ENCODE measurements around the gene LRCH4. TPM values are rescaled to one million over a fixed set of nuclear protein-coding genes. Genes with fewer than 3 reads are reported as not detected.

LRCH4 gene
- total RNA-seq, 1 experiment from 2014 or later: 66.4 TPM

DNA sequence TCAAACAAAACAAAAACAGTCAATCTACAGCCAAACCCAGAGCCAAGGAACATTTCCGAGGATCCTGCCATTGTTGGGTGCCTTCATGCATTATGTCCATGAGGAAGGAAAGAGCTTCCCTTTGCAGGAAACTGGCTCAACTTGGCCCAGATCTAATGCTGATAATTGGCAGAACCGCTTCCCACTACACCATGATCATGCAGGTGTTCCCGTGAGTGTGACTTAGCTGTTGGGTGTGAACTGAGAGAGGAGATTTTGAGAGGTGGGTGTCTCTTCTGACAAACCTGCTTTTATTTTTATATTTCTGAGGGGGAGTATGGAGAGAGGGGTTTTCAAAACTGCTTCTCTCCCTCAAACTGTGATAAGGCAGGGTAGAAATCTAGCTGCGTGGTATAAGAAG, 26.8 kb downstream of the LRCH4 start:
- TF ChIP-seq POLR2AphosphoS5 (IDR thresholded peaks at IDR 0.05; ENCODE audit: low read depth, low read length): no peak
- TF ChIP-seq TCF7L2 (IDR thresholded peaks at IDR 0.05; ENCODE audit: low read depth, low read length): no peak
- TF ChIP-seq, protein P1, sequence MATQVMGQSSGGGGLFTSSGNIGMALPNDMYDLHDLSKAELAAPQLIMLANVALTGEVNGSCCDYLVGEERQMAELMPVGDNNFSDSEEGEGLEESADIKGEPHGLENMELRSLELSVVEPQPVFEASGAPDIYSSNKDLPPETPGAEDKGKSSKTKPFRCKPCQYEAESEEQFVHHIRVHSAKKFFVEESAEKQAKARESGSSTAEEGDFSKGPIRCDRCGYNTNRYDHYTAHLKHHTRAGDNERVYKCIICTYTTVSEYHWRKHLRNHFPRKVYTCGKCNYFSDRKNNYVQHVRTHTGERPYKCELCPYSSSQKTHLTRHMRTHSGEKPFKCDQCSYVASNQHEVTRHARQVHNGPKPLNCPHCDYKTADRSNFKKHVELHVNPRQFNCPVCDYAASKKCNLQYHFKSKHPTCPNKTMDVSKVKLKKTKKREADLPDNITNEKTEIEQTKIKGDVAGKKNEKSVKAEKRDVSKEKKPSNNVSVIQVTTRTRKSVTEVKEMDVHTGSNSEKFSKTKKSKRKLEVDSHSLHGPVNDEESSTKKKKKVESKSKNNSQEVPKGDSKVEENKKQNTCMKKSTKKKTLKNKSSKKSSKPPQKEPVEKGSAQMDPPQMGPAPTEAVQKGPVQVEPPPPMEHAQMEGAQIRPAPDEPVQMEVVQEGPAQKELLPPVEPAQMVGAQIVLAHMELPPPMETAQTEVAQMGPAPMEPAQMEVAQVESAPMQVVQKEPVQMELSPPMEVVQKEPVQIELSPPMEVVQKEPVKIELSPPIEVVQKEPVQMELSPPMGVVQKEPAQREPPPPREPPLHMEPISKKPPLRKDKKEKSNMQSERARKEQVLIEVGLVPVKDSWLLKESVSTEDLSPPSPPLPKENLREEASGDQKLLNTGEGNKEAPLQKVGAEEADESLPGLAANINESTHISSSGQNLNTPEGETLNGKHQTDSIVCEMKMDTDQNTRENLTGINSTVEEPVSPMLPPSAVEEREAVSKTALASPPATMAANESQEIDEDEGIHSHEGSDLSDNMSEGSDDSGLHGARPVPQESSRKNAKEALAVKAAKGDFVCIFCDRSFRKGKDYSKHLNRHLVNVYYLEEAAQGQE (IDR thresholded peaks at IDR 0.05; ENCODE audit: insufficient read depth in 1 of 2, low read depth in 2 of 2, low read length in 1 of 2): no peak
- no peak for TF ChIP-seq SIN3A (IDR thresholded peaks at IDR 0.05; ENCODE audit: borderline replicate concordance, insufficient read depth, low read depth, low read length)
- POLR2A ChIA-PET: no interaction called here

DNA sequence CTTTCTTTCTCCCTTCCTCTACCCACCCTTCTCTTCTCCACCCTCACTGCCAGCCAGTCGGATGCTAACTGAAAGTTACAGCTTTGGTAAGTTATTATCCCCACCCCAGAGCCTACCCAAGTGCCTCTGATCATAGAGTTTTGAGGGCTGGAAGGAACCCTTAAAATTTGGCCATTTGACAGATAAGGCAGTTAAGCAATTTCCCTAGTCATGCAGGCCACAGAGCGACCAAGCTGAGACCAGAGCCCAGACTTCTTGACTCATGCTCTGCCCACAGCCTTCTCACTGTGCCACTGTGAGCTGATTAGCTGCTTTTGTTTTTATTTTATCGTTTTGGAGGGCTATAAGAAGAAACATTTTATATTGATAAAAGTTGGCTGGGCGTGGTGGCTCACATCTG, 29.4 kb downstream of the LRCH4 start:
- in situ Hi-C loops (cut with HindIII; ENCODE audit: low pct_unique_long_range_greater_than_20kb, low sequenced_read_pairs): no loop called here
- ATAC-seq (no peak), DNase-seq (ENCODE audit: low read depth, low spot score) (no peak)
- Histone ChIP-seq H3K27me3 (ENCODE audit: control insufficient read depth, insufficient read depth, low read length) (no peaks in the 10 kb centered on the region), H3K9me3 (ENCODE audit: control insufficient read depth, insufficient read depth, low read depth, low read length) (no peaks in the 10 kb centered on the region), H3K4me1 (ENCODE audit: control insufficient read depth, insufficient read depth, low read length) (no peaks in the 10 kb centered on the region; the same call in 1 of the 2 replicates), H3K36me3 (ENCODE audit: control insufficient read depth, insufficient read depth, low read length) (no peaks in the 10 kb centered on the region), H3K4me3 (ENCODE audit: low read depth in 2 of 2, low read length in 2 of 2) (no peak overlapping the region), H3K27ac (ENCODE audit: low read length) (no peak overlapping the region)
- intact Hi-C loops (cut with micrococcal nuclease; ENCODE audit: unreplicated experiment): no loop called here
- TF ChIP-seq, protein P1 (IDR thresholded peaks at IDR 0.05; ENCODE audit: insufficient read depth in 1 of 2, low read depth in 2 of 2, low read length in 1 of 2): no peak
- TF ChIP-seq SIN3A (IDR thresholded peaks at IDR 0.05; ENCODE audit: borderline replicate concordance, insufficient read depth, low read depth, low read length) (no peak), POLR2AphosphoS5 (IDR thresholded peaks at IDR 0.05; ENCODE audit: low read depth, low read length) (no peak), TCF7L2 (IDR thresholded peaks at IDR 0.05; ENCODE audit: low read depth, low read length) (no peak)
- TF ChIP-seq, protein P2, sequence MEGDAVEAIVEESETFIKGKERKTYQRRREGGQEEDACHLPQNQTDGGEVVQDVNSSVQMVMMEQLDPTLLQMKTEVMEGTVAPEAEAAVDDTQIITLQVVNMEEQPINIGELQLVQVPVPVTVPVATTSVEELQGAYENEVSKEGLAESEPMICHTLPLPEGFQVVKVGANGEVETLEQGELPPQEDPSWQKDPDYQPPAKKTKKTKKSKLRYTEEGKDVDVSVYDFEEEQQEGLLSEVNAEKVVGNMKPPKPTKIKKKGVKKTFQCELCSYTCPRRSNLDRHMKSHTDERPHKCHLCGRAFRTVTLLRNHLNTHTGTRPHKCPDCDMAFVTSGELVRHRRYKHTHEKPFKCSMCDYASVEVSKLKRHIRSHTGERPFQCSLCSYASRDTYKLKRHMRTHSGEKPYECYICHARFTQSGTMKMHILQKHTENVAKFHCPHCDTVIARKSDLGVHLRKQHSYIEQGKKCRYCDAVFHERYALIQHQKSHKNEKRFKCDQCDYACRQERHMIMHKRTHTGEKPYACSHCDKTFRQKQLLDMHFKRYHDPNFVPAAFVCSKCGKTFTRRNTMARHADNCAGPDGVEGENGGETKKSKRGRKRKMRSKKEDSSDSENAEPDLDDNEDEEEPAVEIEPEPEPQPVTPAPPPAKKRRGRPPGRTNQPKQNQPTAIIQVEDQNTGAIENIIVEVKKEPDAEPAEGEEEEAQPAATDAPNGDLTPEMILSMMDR (IDR thresholded peaks at IDR 0.05): no peak
- ChIA-PET POLR2A (no interaction called here), CTCF (no interaction called here)
- no TSS peak for BruUV-seq (replicated peaks)

More for the DNA sequence above, 26.8 kb downstream of the LRCH4 start:
- CTCF ChIA-PET: interaction anchor here (0.6 to 2.4 kb wide), 9 partner anchors 12 to 968 kb away, joined by 3 to 13 read pairs (median 4); partner anchors contain the start of gene ZCWPW1
- Histone ChIP-seq H3K27ac (ENCODE audit: low read length) (no peak overlapping the region), H3K27me3 (ENCODE audit: control insufficient read depth, insufficient read depth, low read length) (no peaks in the 10 kb centered on the region), H3K4me3 (ENCODE audit: low read depth in 2 of 2, low read length in 2 of 2) (no peak overlapping the region), H3K4me1 (ENCODE audit: control insufficient read depth, insufficient read depth, low read length) (no peaks in the 10 kb centered on the region; the same call in 1 of the 2 replicates), H3K36me3 (ENCODE audit: control insufficient read depth, insufficient read depth, low read length) (no peaks in the 10 kb centered on the region), H3K9me3 (ENCODE audit: control insufficient read depth, insufficient read depth, low read depth, low read length) (no peaks in the 10 kb centered on the region)
- ATAC-seq (no peak), DNase-seq (ENCODE audit: low read depth, low spot score) (no peak)
- in situ Hi-C loops (cut with HindIII; ENCODE audit: low pct_unique_long_range_greater_than_20kb, low sequenced_read_pairs) (no loop called here), intact Hi-C loops (cut with micrococcal nuclease; ENCODE audit: unreplicated experiment) (loop anchor here (1.0 kb wide), 2 partner anchors 76 to 90 kb away; partner anchors contain the start of gene NYAP1)
- BruUV-seq (replicated peaks): no TSS peak
